H1 (cell line): Measurements from ENCODE around the gene ABI2. TPM values are rescaled to one million over a fixed set of nuclear protein-coding genes. Genes with fewer than 3 reads are reported as not detected.

Experiments
- CTCF ChIA-PET: fragments of 300-600 bp; sonication (Branson Sonifier 250); formaldehyde crosslinking; loops from one replicate; lab custom pipeline; 2021; ENCODE audit not compliant: partially characterized antibody; lab: Charles Lee
- POLR2A ChIA-PET: fragments of 300-600 bp; sonication (Branson Sonifier 250); formaldehyde crosslinking; loops from one replicate; lab custom pipeline; 2021; ENCODE audit warnings: inconsistent platforms; ENCODE audit not compliant: partially characterized antibody; lab: Charles Lee
- DNase-seq, 2 experiments: peaks; one replicate each; pipeline versions ENCODE4 v3.0.0 to v3.0.0-alpha.2; 2010 to 2022; ENCODE audit warnings: low spot score in 2 of 2, low read depth in 1 of 2, mixed read lengths in 1 of 2
- FAIRE-seq: peaks from 2 replicates; lab custom pipeline; 2011; peaks lifted over from hg19 to GRCh38; lab: Jason Lieb, UNC
- H2AFZ ChIP-seq: 2 replicates; pipeline ENCODE4 v1.8.1; 2012; ENCODE audit warnings: low read length, inconsistent platforms
- H2AK5ac ChIP-seq: 2 replicates; pipeline ENCODE4 v1.6.1; 2013; ENCODE audit warnings: low read depth, low read length
- H2BK120ac ChIP-seq: replicated peaks from 2 replicates; pipeline ENCODE3; 2013; ENCODE audit warnings: low read depth, low read length, inconsistent platforms
- H2BK12ac ChIP-seq: 2 replicates; pipeline ENCODE4 v1.6.1; 2013; ENCODE audit warnings: low read depth, low read length
- H2BK15ac ChIP-seq: 2 replicates; pipeline ENCODE4 v1.6.1; 2013; ENCODE audit warnings: low read length
- H2BK20ac ChIP-seq: 2 replicates; pipeline ENCODE4 v1.6.1; 2013; ENCODE audit warnings: low read length
- H2BK5ac ChIP-seq: 2 replicates; pipeline ENCODE4 v1.6.1; 2013; ENCODE audit warnings: low read depth, low read length
- H3K14ac ChIP-seq: 2 replicates; pipeline ENCODE4 v1.6.1; 2013; ENCODE audit warnings: inconsistent platforms; ENCODE audit not compliant: insufficient read length
- H3K18ac ChIP-seq: 2 replicates; pipeline ENCODE4 v1.6.1; 2013; ENCODE audit warnings: low read length; ENCODE audit errors: extremely low read depth
- H3K23ac ChIP-seq: 2 replicates; pipeline ENCODE4 v1.6.1; 2013; ENCODE audit warnings: inconsistent platforms; ENCODE audit not compliant: insufficient read length
- H3K23me2 ChIP-seq: 2 replicates; pipeline ENCODE4 v1.6.1; 2013; ENCODE audit warnings: low read depth, low read length
- H3K27ac ChIP-seq: 2 replicates; pipeline ENCODE4 v1.6.1; 2011; ENCODE audit warnings: low read depth, low read length, inconsistent platforms
- H3K27me3 ChIP-seq, 4 experiments: replicated peaks in 1 of 4; 1 replicate in 1 of 4; 2 replicates in 3 of 4; pipeline versions ENCODE4 v1.6.1 to v1.8.1; 2011 to 2013; ENCODE audit warnings: low read length in 3 of 4, mild to moderate bottlenecking in 3 of 4, inconsistent platforms in 2 of 4, mixed read lengths in 2 of 4, moderate library complexity in 1 of 4; ENCODE audit not compliant: control insufficient read depth in 3 of 4, insufficient read depth in 3 of 4; ENCODE audit errors: extremely low read depth in 1 of 4
- H3K36me3 ChIP-seq, 4 experiments: 2 replicates each; pipeline versions ENCODE4 v1.6.1 to v1.8.1; 2011 to 2013; ENCODE audit warnings: mild to moderate bottlenecking in 4 of 4, low read length in 3 of 4, moderate library complexity in 2 of 4, control low read depth in 1 of 4, inconsistent platforms in 1 of 4; ENCODE audit not compliant: insufficient read depth in 4 of 4, control insufficient read depth in 2 of 4
- H3K4ac ChIP-seq: replicated peaks from 2 replicates; pipeline ENCODE3; 2013; ENCODE audit warnings: low read length, low read depth, mixed read lengths, inconsistent platforms; ENCODE audit not compliant: insufficient read length
- H3K4me1 ChIP-seq, 4 experiments: replicated peaks in 1 of 4; 1 replicate in 1 of 4; 2 replicates in 3 of 4; pipeline versions ENCODE4 v1.6.1 to v1.8.1; 2011 to 2013; ENCODE audit warnings: low read length in 3 of 4, inconsistent platforms in 2 of 4, mixed read lengths in 1 of 4; ENCODE audit not compliant: insufficient read depth in 4 of 4, control insufficient read depth in 3 of 4
- H3K4me2 ChIP-seq, 2 experiments: 2 replicates each; pipeline versions ENCODE4 v1.6.1 to v1.8.1; 2011 to 2013; ENCODE audit warnings: low read depth in 2 of 2, low read length in 2 of 2, control low read depth in 1 of 2, inconsistent platforms in 1 of 2, mild to moderate bottlenecking in 1 of 2; ENCODE audit not compliant: insufficient read depth in 1 of 2
- H3K4me3 ChIP-seq, 4 experiments: fragments of 200-600, 300-600 bp in 1 of 4; sonication (generic), shearing (Covaris generic), sonication (Bioruptor Twin) in 1 of 4; 2 replicates each; pipeline versions ENCODE4 v1.5.1 to v1.8.1; 2011 to 2016; ENCODE audit warnings: low read length in 4 of 4, low read depth in 3 of 4, control low read depth in 2 of 4, inconsistent platforms in 2 of 4, mild to moderate bottlenecking in 2 of 4, mixed read lengths in 1 of 4, moderate library complexity in 1 of 4; ENCODE audit not compliant: insufficient read depth in 2 of 4; ENCODE audit errors: extremely low read depth in 1 of 4
- H3K56ac ChIP-seq: replicated peaks from 2 replicates; pipeline ENCODE3; 2013; ENCODE audit warnings: low read depth, mild to moderate bottlenecking, mixed read lengths, low read length, inconsistent platforms; ENCODE audit not compliant: insufficient read length
- H3K79me1 ChIP-seq: 2 replicates; pipeline ENCODE4 v1.6.1; 2013; ENCODE audit warnings: low read depth, low read length, control low read depth
- H3K79me2 ChIP-seq, 2 experiments: 2 replicates each; pipeline versions ENCODE4 v1.6.1 to v1.8.1; 2012 to 2013; ENCODE audit warnings: low read length in 2 of 2, mild to moderate bottlenecking in 2 of 2, inconsistent platforms in 1 of 2; ENCODE audit not compliant: insufficient read depth in 2 of 2, control insufficient read depth in 1 of 2
- H3K9ac ChIP-seq, 4 experiments: replicated peaks in 1 of 4; 1 replicate in 1 of 4; 2 replicates in 3 of 4; pipeline versions ENCODE4 v1.6.1 to v1.8.1; 2011 to 2013; ENCODE audit warnings: low read depth in 3 of 4, low read length in 3 of 4, control low read depth in 2 of 4, mild to moderate bottlenecking in 2 of 4, moderate library complexity in 2 of 4, inconsistent platforms in 1 of 4; ENCODE audit errors: extremely low read depth in 1 of 4
- H3K9me3 ChIP-seq, 2 experiments: 2 replicates each; pipeline versions ENCODE4 v1.6.1 to v1.8.1; 2012 to 2013; ENCODE audit warnings: mild to moderate bottlenecking in 2 of 2, moderate library complexity in 2 of 2, control low read depth in 1 of 2, inconsistent platforms in 1 of 2, low read depth in 1 of 2, low read length in 1 of 2, mixed read lengths in 1 of 2; ENCODE audit not compliant: insufficient read depth in 2 of 2
- H4K20me1 ChIP-seq, 2 experiments: replicated peaks in 1 of 2; 2 replicates each; pipeline versions ENCODE3 to v1.8.1; 2011 to 2013; ENCODE audit warnings: inconsistent platforms in 2 of 2, low read length in 2 of 2, mild to moderate bottlenecking in 1 of 2; ENCODE audit not compliant: insufficient read depth in 2 of 2, control insufficient read depth in 1 of 2
- H4K5ac ChIP-seq: 2 replicates; pipeline ENCODE4 v1.6.1; 2013; ENCODE audit warnings: low read length, low read depth, mixed read lengths, inconsistent platforms; ENCODE audit not compliant: insufficient read length
- H4K8ac ChIP-seq: 2 replicates; pipeline ENCODE4 v1.8.0; 2013; ENCODE audit warnings: mild to moderate bottlenecking, moderate library complexity, low read length, inconsistent platforms; ENCODE audit not compliant: insufficient read depth; ENCODE audit errors: extremely low read depth
- H4K91ac ChIP-seq: replicated peaks from 2 replicates; pipeline ENCODE3; 2013; ENCODE audit warnings: low read length, mixed read lengths, inconsistent platforms; ENCODE audit not compliant: insufficient read length
- BCL11A ChIP-seq, 2 experiments: IDR thresholded peaks; one replicate each; pipeline ENCODE4 v1.6.1; 2011; ENCODE audit warnings: low read depth in 2 of 2, low read length in 2 of 2, mild to moderate bottlenecking in 2 of 2
- CEBPB ChIP-seq: IDR thresholded peaks from 2 replicates; pipeline ENCODE4 v1.6.1; 2012; ENCODE audit warnings: low read depth, low read length
- CHD1 ChIP-seq: IDR thresholded peaks from 2 replicates; pipeline ENCODE4 v1.6.1; 2012; ENCODE audit warnings: low read depth, low read length, improper control_type of control experiment
- E2F6 ChIP-seq: IDR thresholded peaks from 2 replicates; pipeline ENCODE4 v1.6.1; 2012; ENCODE audit warnings: inconsistent platforms
- JUND ChIP-seq: IDR thresholded peaks from 2 replicates; pipeline ENCODE4 v1.6.1; 2011; ENCODE audit warnings: mild to moderate bottlenecking, improper control_type of control experiment, low read length
- MAFK ChIP-seq: IDR thresholded peaks from 2 replicates; pipeline ENCODE4 v1.6.1; 2012; ENCODE audit warnings: low read depth, mild to moderate bottlenecking, improper control_type of control experiment, low read length
- PHF8 ChIP-seq: fragments of 200-600 bp; sonication (generic); conservative IDR thresholded peaks from 2 replicates; pipeline ENCODE4 v1.7.1; 2012; ENCODE audit warnings: low read depth, mild to moderate bottlenecking, inconsistent platforms, low read length, moderate library complexity
- RAD21 ChIP-seq, 2 experiments: IDR thresholded peaks in 1 of 2; conservative IDR thresholded peaks in 1 of 2; 2 replicates each; pipeline ENCODE4 v1.6.1; 2011; ENCODE audit warnings: low read depth in 2 of 2, low read length in 2 of 2, improper control_type of control experiment in 1 of 2, inconsistent platforms in 1 of 2, mild to moderate bottlenecking in 1 of 2, moderate library complexity in 1 of 2
- RFX5 ChIP-seq: IDR thresholded peaks from 2 replicates; pipeline ENCODE4 v1.6.1; 2011; ENCODE audit warnings: low read depth, low read length, improper control_type of control experiment, borderline replicate concordance
- SIRT6 ChIP-seq: IDR thresholded peaks from one replicate; pipeline ENCODE4 v1.7.1; 2012; ENCODE audit warnings: low read length, inconsistent platforms
- SUZ12 ChIP-seq: fragments of 200-600 bp; sonication (generic); IDR thresholded peaks from 2 replicates; pipeline ENCODE4 v1.6.1; 2012; ENCODE audit warnings: mild to moderate bottlenecking, inconsistent platforms, low read length, moderate library complexity, mixed read lengths
- TAF1 ChIP-seq: IDR thresholded peaks from 2 replicates; pipeline ENCODE4 v1.6.1; 2011; ENCODE audit warnings: mild to moderate bottlenecking, low read depth, low read length
- TCF12 ChIP-seq: IDR thresholded peaks from 2 replicates; pipeline ENCODE4 v1.6.1; 2011; ENCODE audit warnings: low read depth, mild to moderate bottlenecking, low read length
- YY1 ChIP-seq: IDR thresholded peaks from 2 replicates; pipeline ENCODE4 v1.6.1; 2011; ENCODE audit warnings: low read depth, mild to moderate bottlenecking, low read length
- WGBS, 2 experiments: shearing (Covaris generic) in 1 of 2; methylation state at CpG; one replicate each; pipeline versions ENCODE4 v1.1.6 to v1.1.7; 2013 to 2015; ENCODE audit warnings: low lambda C conversion rate in 2 of 2, mixed read lengths in 2 of 2, inconsistent platforms in 1 of 2, low coverage in 1 of 2, missing lambda C conversion rate in 1 of 2; ENCODE audit not compliant: insufficient replicate concordance in 2 of 2, insufficient coverage in 1 of 2, insufficient read length in 1 of 2; ENCODE audit errors: extremely low coverage in 1 of 2, missing lambda C conversion rate in 1 of 2; 5-methylcytosine and 5-hydroxymethylcytosine counted together
- polyA plus RNA-seq, 7 experiments: library from polyadenylated mRNA; depleted of rRNA in 3 of 7; stranded (reverse) in 5 of 7; unstranded in 2 of 7; fragments of >200 nt in 5 of 7; fragments of 200-250 nt in 2 of 7; gene quantifications; 1 replicate in 5 of 7; 2 replicates in 1 of 7; 4 replicates in 1 of 7; pipeline versions ENCODE4 v1.2.1 to v1.2.3, GENCODE V29; 2011 to 2013; ENCODE audit warnings: missing spikeins in 2 of 7, mixed read lengths in 2 of 7
- total RNA-seq: library from RNA; stranded (reverse); fragmentation: NEBNext Ultra II Directional; extraction: Animal tissue kit (Norgen Biotek cat#: 25700); gene quantifications from 2 replicates; pipeline ENCODE4 v1.2.1, GENCODE V29; 2021

ABI2 gene
- total and polyA plus RNA-seq, 2 of the 8 experiments (the other 6 are each of a cell fraction or from before 2014, with no cell fraction given) = 62.3 to 118 TPM

- Histone ChIP-seq H3K4ac (no peak overlapping the region), H2BK20ac (no peak overlapping the region), H3K18ac (no peak overlapping the region), H2BK15ac (no peak overlapping the region), H3K23ac (no peak overlapping the region), H2BK120ac (no peak overlapping the region), H3K56ac (no peak overlapping the region), H3K4me3 (no peak overlapping the region), H3K36me3 (peaks cover 0 to 3% (median 1%) of the 10 kb centered on the region in 4 experiments; a peak in 3 of 8 replicates), H3K4me2 (no peak overlapping the region), H3K79me1 (peaks cover 2% of the 10 kb centered on the region; the same call in 1 of the 2 replicates), H3K79me2 (peaks cover 0 to 79% of the 10 kb centered on the region in 2 experiments; a peak in 3 of 4 replicates), H3K14ac (no peak overlapping the region), H3K27me3 (no peaks in the 10 kb centered on the region), H4K8ac (no peak overlapping the region), H4K91ac (no peak overlapping the region), H4K5ac (no peak overlapping the region), H3K23me2 (no peaks in the 10 kb centered on the region), H2AK5ac (no peak overlapping the region), H2BK5ac (no peak overlapping the region), H4K20me1 (peaks cover 6% of the 10 kb centered on the region in 2 experiments), H3K4me1 (peaks cover 0 to 2% (median 0%) of the 10 kb centered on the region in 4 experiments; a peak in 1 of 7 replicates), H3K27ac (no peak overlapping the region), H2BK12ac (no peak overlapping the region), H3K9me3 (no peaks in the 10 kb centered on the region), H3K9ac (no peak overlapping the region), H2AFZ (no peak overlapping the region)
- CTCF ChIA-PET = no interaction called here
- DNase-seq (no peak), FAIRE-seq (no peak)
- 80% methylated on average over 3 of the region's 3 CpGs; no CpG with 5 or more reads in 1 of the 2 experiments for WGBS, 2 experiments
- POLR2A ChIA-PET = interaction anchor here (0.6 kb wide), 1 partner anchor 13 kb away, joined by 3 read pairs; no protein-coding TSS in a partner anchor
- TF ChIP-seq TCF12 = no peak
- no peak for TF ChIP-seq SUZ12
- no peak for TF ChIP-seq CEBPB
- no peak for TF ChIP-seq TAF1
- TF ChIP-seq CHD1 = no peak
- TF ChIP-seq E2F6 = no peak
- no peak for TF ChIP-seq BCL11A (IDR thresholded peaks at IDR 0.05; ENCODE audit: low read depth in 2 of 2, low read length in 2 of 2)
- no peak for TF ChIP-seq YY1
- TF ChIP-seq SIRT6 = no peak
- TF ChIP-seq RAD21 (IDR thresholded peaks at IDR 0.05 in 1 of 2, conservative IDR thresholded peaks at IDR 0.05 in 1 of 2; ENCODE audit: low read depth in 2 of 2, low read length in 2 of 2) = no peak
- TF ChIP-seq MAFK = no peak
- TF ChIP-seq PHF8 = no peak
- no peak for TF ChIP-seq JUND
- no peak for TF ChIP-seq RFX5
Observed at GRCh38 chr2:203360833-203361430, 32.7 kb downstream of the ABI2 start.
